GM12801 (cell line): ENCODE results near the gene GUF1.

Experiments used
- CTCF ChIP-seq: IDR thresholded peaks from one replicate; pipeline ENCODE4 v1.5.1; 2011; ENCODE audit warnings: control low read depth; ENCODE audit not compliant: insufficient read length; ENCODE audit errors: extremely low read depth

GUF1 gene

GRCh38 chr4:44652002-44652401, 26.2 kb upstream of the GUF1 start:
- TF ChIP-seq CTCF: no peak

DNA sequence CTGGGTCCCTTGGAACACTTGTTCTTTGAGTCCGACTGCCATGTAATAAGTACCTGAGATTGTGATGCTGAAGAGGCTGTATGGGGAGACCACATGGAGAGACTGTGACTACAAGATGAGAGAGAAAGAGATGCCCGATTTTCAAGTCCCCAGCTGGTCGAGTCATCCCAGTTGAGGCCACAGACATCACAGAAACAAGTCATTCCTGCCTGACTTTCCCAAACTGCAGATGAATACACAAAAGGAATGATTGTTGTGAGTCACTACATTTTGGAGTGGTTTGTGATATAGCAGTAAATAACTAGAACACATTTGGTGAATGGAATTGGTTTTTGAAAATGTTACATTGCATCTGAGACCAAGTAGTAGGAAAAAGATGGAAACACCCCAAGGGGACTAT, 17.8 kb upstream of the GUF1 start:
- no peak for TF ChIP-seq CTCF

DNA sequence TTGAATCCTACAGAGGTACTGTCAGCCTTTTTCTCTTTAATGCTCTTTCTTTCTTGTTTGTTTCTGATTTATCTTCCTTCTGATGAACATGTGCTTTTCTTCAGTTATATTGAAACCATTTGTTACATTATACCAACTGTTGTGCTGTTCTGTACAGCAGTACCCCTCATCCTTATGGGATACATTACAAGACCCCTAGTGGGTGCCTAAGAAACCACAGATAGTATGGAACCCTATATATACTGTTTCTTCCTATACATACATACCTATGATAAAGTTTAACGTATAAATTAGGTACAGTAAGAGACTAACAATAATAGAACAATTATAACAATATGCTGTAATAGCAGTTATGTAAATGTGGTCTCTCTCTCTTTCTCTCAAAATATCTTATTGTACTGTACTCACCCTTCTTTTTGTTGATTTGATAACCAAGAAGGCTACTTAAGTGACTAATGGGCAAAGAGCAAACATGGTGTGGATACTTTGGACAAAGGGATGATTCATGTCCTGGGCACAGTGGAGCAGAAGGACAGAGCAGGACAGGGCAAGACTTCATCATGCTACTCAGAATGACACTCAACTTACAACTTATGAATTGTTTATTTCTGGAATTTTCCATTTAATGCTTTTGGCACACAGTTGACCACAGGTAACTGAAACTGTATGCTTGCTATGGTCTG, 16.1 kb upstream of the GUF1 start:
- no peak for TF ChIP-seq CTCF

DNA sequence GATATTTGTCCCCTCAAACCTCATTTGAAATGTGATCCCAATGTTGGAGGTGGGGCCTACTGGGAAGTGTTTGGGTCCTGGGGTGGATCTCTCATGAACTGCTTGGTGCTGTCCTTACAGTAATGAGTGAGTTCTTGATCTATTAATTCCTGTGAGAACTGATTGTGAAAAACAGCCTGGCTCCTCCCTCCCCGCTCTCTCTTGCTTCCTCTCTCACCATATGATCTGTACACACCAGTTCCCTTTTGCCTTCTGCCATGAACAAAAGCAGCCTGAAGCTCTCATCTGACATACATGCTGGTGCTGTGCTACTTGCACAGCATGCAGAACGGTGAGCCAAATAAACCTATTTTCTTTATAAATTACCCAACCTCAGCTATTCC, 15.6 kb upstream of the GUF1 start:
- TF ChIP-seq CTCF: no peak

- no peak for TF ChIP-seq CTCF
Measured at GRCh38 chr4:44663539-44664263, 14.5 kb upstream of the GUF1 start.

GRCh38 chr4:44668526-44668925, 9.7 kb upstream of the GUF1 start:
- TF ChIP-seq CTCF: no peak

DNA sequence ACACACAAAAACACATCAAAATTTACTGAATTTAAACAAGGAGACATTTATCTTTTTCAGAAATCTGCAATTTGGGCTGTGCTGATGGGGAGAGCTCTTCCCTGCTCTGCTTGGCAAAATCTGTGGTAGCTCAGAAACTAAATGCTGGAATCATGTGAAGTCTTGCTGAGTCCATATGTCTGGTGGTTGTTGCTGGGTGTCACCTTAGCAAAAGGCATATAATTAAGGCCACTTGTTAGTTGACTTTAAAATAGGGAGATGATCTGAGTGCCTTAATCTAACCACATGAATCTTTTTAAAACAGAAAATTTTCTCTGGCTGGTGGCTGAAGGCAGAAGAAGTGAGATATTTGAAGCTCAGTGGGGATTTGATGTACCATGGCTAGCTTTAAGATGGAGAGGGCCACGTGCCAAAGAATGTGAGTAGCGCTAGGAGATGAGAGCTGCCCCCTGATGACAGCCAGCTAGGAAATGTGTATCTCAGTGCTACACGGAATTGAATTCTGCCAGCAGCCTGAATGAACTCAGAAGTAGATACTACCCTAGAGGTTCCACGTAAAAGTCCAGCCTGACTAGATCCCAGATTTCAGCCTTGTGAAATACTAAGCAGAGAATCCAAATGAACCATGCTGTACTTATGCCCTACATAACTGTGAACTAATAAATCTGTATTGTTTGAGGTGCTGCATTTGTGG, 7.6 kb upstream of the GUF1 start:
- no peak for TF ChIP-seq CTCF
